ENCODE results near the gene PLXNA2.
A peak's percentile ranks its signal among the peaks of the same experiment; 100 is the strongest.

The PLXNA2 gene

GRCh38 chr1:208228550-208228949 is 15.6 kb downstream of the PLXNA2 start:
- no peak overlapping the region for H3K27ac ChIP-seq (ENCODE audit: low read depth, low read length)
- H4K8ac ChIP-seq (ENCODE audit: low read depth, low read length), result no peak overlapping the region
- H3K56ac ChIP-seq (ENCODE audit: low read length), result no peak overlapping the region
- no peaks in the 10 kb centered on the region for H3K27me3 ChIP-seq (ENCODE audit: insufficient read depth, low read length, poor library complexity)
- H3K79me2 ChIP-seq (ENCODE audit: control insufficient read depth, insufficient read depth, low read length), result peaks cover 30% of the 10 kb centered on the region
- H3K9ac ChIP-seq (ENCODE audit: low read length), result no peak overlapping the region
- H2BK15ac ChIP-seq (replicated peaks; ENCODE audit: low read depth), result no peak overlapping the region
- WGBS (ENCODE audit: extremely low coverage, insufficient coverage, low lambda C conversion rate), result no CpG with 5 or more reads among the region's 2 CpGs
- peaks cover 26% of the 10 kb centered on the region for H3K4me1 ChIP-seq (ENCODE audit: control insufficient read depth, low read depth, low read length)
- no peak overlapping the region for H2BK5ac ChIP-seq (ENCODE audit: low read length)
- peaks cover 23% of the 10 kb centered on the region for H3K79me1 ChIP-seq (ENCODE audit: low read length)
- H3K36me3 ChIP-seq (ENCODE audit: control insufficient read depth, insufficient read depth, low read length), result no peaks in the 10 kb centered on the region
- no peak overlapping the region for H3K4ac ChIP-seq (ENCODE audit: low read depth, low read length)
- no peak overlapping the region for H3K4me3 ChIP-seq (ENCODE audit: low read length)
- H4K5ac ChIP-seq (ENCODE audit: low read length), result no peak overlapping the region
- H2AK5ac ChIP-seq (ENCODE audit: low read length), result no peak overlapping the region
- H3K23ac ChIP-seq (ENCODE audit: low read length), result no peak overlapping the region
- H3K4me2 ChIP-seq (ENCODE audit: low read length), result no peak overlapping the region
- no peak for DNase-seq
- H3K18ac ChIP-seq (ENCODE audit: low read length), result no peak overlapping the region
- H2BK120ac ChIP-seq (ENCODE audit: low read depth, low read length), result no peak overlapping the region

DNA sequence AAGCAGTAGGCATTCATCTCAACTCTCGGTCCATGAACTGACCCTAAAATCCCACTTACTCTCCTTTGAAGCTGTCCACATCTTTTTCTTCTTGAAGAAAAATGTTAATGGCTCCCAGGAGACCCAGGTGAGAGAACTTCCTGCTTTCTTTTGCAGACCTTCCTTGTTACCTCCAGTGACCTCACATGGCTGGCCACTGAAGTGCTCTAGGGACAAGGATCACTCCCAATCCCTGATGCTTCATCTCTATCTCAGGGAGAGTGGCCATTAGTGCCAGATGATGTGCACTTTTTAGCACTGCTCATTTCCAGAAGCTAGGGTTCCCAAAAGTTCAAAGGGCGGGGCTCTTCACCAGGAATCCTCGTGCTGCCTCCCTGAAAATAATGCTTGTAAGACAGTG is 16.2 kb downstream of the PLXNA2 start:
- H3K23ac ChIP-seq (ENCODE audit: low read length), result no peak overlapping the region
- no peak overlapping the region for H3K56ac ChIP-seq (ENCODE audit: low read length)
- no CpG with 5 or more reads among the region's 3 CpGs for WGBS (ENCODE audit: extremely low coverage, insufficient coverage, low lambda C conversion rate)
- no peak overlapping the region for H2AK5ac ChIP-seq (ENCODE audit: low read length)
- H3K79me2 ChIP-seq (ENCODE audit: control insufficient read depth, insufficient read depth, low read length), result peaks cover 31% of the 10 kb centered on the region
- no peak overlapping the region for H4K8ac ChIP-seq (ENCODE audit: low read depth, low read length)
- H3K4ac ChIP-seq (ENCODE audit: low read depth, low read length), result no peak overlapping the region
- no peak for DNase-seq
- H3K9ac ChIP-seq (ENCODE audit: low read length), result no peak overlapping the region
- H3K79me1 ChIP-seq (ENCODE audit: low read length), result peaks cover 26% of the 10 kb centered on the region
- H3K36me3 ChIP-seq (ENCODE audit: control insufficient read depth, insufficient read depth, low read length), result no peaks in the 10 kb centered on the region
- no peak overlapping the region for H2BK5ac ChIP-seq (ENCODE audit: low read length)
- H3K27ac ChIP-seq (ENCODE audit: low read depth, low read length), result no peak overlapping the region
- no peaks in the 10 kb centered on the region for H3K27me3 ChIP-seq (ENCODE audit: insufficient read depth, low read length, poor library complexity)
- H3K4me2 ChIP-seq (ENCODE audit: low read length), result no peak overlapping the region
- H4K5ac ChIP-seq (ENCODE audit: low read length), result no peak overlapping the region
- no peak overlapping the region for H3K18ac ChIP-seq (ENCODE audit: low read length)
- H3K4me3 ChIP-seq (ENCODE audit: low read length), result no peak overlapping the region
- no peak overlapping the region for H2BK15ac ChIP-seq (replicated peaks; ENCODE audit: low read depth)
- peaks cover 21% of the 10 kb centered on the region for H3K4me1 ChIP-seq (ENCODE audit: control insufficient read depth, low read depth, low read length)
- H2BK120ac ChIP-seq (ENCODE audit: low read depth, low read length), result no peak overlapping the region

DNA sequence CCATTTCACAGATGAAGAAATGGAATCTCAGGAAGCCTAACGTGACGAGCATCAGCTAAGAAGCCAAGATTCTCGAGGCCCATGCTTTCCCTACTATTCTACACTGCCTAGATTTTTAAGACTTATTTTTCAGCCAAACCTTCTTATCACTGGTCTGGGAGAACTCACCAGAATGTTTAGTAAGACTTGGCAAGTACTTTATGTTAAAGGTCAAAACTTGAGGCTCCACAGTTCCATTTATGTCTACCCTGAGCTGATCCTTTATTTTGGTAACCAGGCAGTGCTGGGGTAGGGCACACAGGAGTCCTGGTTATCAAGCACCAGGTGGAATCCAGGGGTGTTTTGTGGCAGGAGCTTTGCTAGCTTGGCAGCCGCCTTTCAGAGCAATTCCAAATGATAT is 16.8 kb downstream of the PLXNA2 start:
- Histone ChIP-seq H3K4ac (ENCODE audit: low read depth, low read length) (no peak overlapping the region), H3K27me3 (ENCODE audit: insufficient read depth, low read length, poor library complexity) (no peaks in the 10 kb centered on the region), H3K18ac (ENCODE audit: low read length) (no peak overlapping the region), H2AK5ac (ENCODE audit: low read length) (no peak overlapping the region), H3K27ac (ENCODE audit: low read depth, low read length) (no peak overlapping the region), H3K4me2 (ENCODE audit: low read length) (no peak overlapping the region), H3K9ac (ENCODE audit: low read length) (no peak overlapping the region), H4K8ac (ENCODE audit: low read depth, low read length) (no peak overlapping the region), H3K23ac (ENCODE audit: low read length) (no peak overlapping the region), H2BK15ac (replicated peaks; ENCODE audit: low read depth) (no peak overlapping the region), H3K79me1 (ENCODE audit: low read length) (peaks cover 29% of the 10 kb centered on the region), H3K79me2 (ENCODE audit: control insufficient read depth, insufficient read depth, low read length) (peaks cover 35% of the 10 kb centered on the region), H2BK120ac (ENCODE audit: low read depth, low read length) (no peak overlapping the region), H3K4me3 (ENCODE audit: low read length) (no peak overlapping the region), H3K56ac (ENCODE audit: low read length) (no peak overlapping the region), H2BK5ac (ENCODE audit: low read length) (no peak overlapping the region), H4K5ac (ENCODE audit: low read length) (no peak overlapping the region), H3K4me1 (ENCODE audit: control insufficient read depth, low read depth, low read length) (peaks cover 14% of the 10 kb centered on the region), H3K36me3 (ENCODE audit: control insufficient read depth, insufficient read depth, low read length) (peaks cover 3% of the 10 kb centered on the region)
- WGBS (ENCODE audit: extremely low coverage, insufficient coverage, low lambda C conversion rate), result no CpG with 5 or more reads among the region's 4 CpGs
- no peak for DNase-seq

- no peak overlapping the region for H3K27ac ChIP-seq (ENCODE audit: low read depth, low read length)
- no peaks in the 10 kb centered on the region for H3K27me3 ChIP-seq (ENCODE audit: insufficient read depth, low read length, poor library complexity)
- H3K56ac ChIP-seq (ENCODE audit: low read length), result no peak overlapping the region
- H3K4me3 ChIP-seq (ENCODE audit: low read length), result no peak overlapping the region
- H2BK120ac ChIP-seq (ENCODE audit: low read depth, low read length), result no peak overlapping the region
- peaks cover 28% of the 10 kb centered on the region for H3K79me2 ChIP-seq (ENCODE audit: control insufficient read depth, insufficient read depth, low read length)
- H3K4me1 ChIP-seq (ENCODE audit: control insufficient read depth, low read depth, low read length), result peaks cover 4% of the 10 kb centered on the region
- peaks cover 3% of the 10 kb centered on the region for H3K36me3 ChIP-seq (ENCODE audit: control insufficient read depth, insufficient read depth, low read length)
- no CpG with 5 or more reads among the region's 13 CpGs for WGBS (ENCODE audit: extremely low coverage, insufficient coverage, low lambda C conversion rate)
- H3K23ac ChIP-seq (ENCODE audit: low read length), result no peak overlapping the region
- DNase-seq, result no peak
- H2BK15ac ChIP-seq (replicated peaks; ENCODE audit: low read depth), result no peak overlapping the region
- peak overlapping the region; percentile 22 for H3K18ac ChIP-seq (ENCODE audit: low read length)
- H2BK5ac ChIP-seq (ENCODE audit: low read length), result no peak overlapping the region
- no peak overlapping the region for H3K4ac ChIP-seq (ENCODE audit: low read depth, low read length)
- H3K9ac ChIP-seq (ENCODE audit: low read length), result no peak overlapping the region
- H3K79me1 ChIP-seq (ENCODE audit: low read length), result peaks cover 30% of the 10 kb centered on the region
- no peak overlapping the region for H4K8ac ChIP-seq (ENCODE audit: low read depth, low read length)
- no peak overlapping the region for H2AK5ac ChIP-seq (ENCODE audit: low read length)
- H4K5ac ChIP-seq (ENCODE audit: low read length), result no peak overlapping the region
- H3K4me2 ChIP-seq (ENCODE audit: low read length), result no peak overlapping the region
These were observed 17.9 kb downstream of the PLXNA2 start for GRCh38 chr1:208225954-208226937.

DNA sequence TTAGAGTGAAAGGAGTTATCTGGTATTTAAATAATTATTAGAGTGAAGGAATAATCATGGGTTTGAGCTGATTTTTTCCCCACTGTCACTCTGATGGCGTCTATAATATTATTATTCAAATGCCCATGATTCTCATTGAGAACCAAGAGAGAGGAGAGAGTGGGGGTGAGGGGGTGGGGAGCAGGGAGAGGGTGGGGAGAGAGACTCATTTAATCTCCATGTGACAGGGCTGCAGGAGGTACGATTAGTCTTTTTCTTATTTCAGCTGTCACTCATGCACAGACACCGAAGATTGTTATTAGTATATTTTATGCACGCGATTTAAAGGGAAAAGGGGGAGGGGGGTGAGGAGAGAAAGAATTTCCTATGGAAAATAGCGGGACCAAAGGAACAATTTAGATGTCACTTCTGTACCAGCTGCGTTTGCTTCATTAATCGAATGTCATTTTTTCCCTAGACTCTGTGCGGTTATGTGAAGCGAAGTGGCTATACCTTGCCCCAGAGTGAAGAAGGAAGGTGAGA is 19.9 kb downstream of the PLXNA2 start:
- H4K8ac ChIP-seq (ENCODE audit: low read depth, low read length), result no peak overlapping the region
- no peak overlapping the region for H3K9ac ChIP-seq (ENCODE audit: low read length)
- H3K27me3 ChIP-seq (ENCODE audit: insufficient read depth, low read length, poor library complexity), result no peaks in the 10 kb centered on the region
- H3K18ac ChIP-seq (ENCODE audit: low read length), result no peak overlapping the region
- no peak overlapping the region for H3K27ac ChIP-seq (ENCODE audit: low read depth, low read length)
- no peak overlapping the region for H3K4me3 ChIP-seq (ENCODE audit: low read length)
- H2AK5ac ChIP-seq (ENCODE audit: low read length), result no peak overlapping the region
- peaks cover 8% of the 10 kb centered on the region for H3K4me1 ChIP-seq (ENCODE audit: control insufficient read depth, low read depth, low read length)
- H3K79me2 ChIP-seq (ENCODE audit: control insufficient read depth, insufficient read depth, low read length), result peaks cover 24% of the 10 kb centered on the region
- no peak overlapping the region for H3K23ac ChIP-seq (ENCODE audit: low read length)
- no peak overlapping the region for H3K56ac ChIP-seq (ENCODE audit: low read length)
- H3K4ac ChIP-seq (ENCODE audit: low read depth, low read length), result no peak overlapping the region
- H2BK15ac ChIP-seq (replicated peaks; ENCODE audit: low read depth), result no peak overlapping the region
- H2BK120ac ChIP-seq (ENCODE audit: low read depth, low read length), result no peak overlapping the region
- no peak for DNase-seq
- no peak overlapping the region for H2BK5ac ChIP-seq (ENCODE audit: low read length)
- peaks cover 30% of the 10 kb centered on the region for H3K79me1 ChIP-seq (ENCODE audit: low read length)
- H3K4me2 ChIP-seq (ENCODE audit: low read length), result no peak overlapping the region
- H4K5ac ChIP-seq (ENCODE audit: low read length), result no peak overlapping the region
- peaks cover 3% of the 10 kb centered on the region for H3K36me3 ChIP-seq (ENCODE audit: control insufficient read depth, insufficient read depth, low read length)
- WGBS (ENCODE audit: extremely low coverage, insufficient coverage, low lambda C conversion rate), result no CpG with 5 or more reads among the region's 10 CpGs

Measured in mesendoderm (in vitro differentiated cells).